Fibroblast of peridontal ligament (primary cell): ENCODE results near the gene PAX5.

Experiments used
- DNase-seq: peaks from one replicate; pipeline ENCODE4 v3.0.0-alpha.2; 2010; ENCODE audit errors: extremely low read depth

The PAX5 gene

DNA sequence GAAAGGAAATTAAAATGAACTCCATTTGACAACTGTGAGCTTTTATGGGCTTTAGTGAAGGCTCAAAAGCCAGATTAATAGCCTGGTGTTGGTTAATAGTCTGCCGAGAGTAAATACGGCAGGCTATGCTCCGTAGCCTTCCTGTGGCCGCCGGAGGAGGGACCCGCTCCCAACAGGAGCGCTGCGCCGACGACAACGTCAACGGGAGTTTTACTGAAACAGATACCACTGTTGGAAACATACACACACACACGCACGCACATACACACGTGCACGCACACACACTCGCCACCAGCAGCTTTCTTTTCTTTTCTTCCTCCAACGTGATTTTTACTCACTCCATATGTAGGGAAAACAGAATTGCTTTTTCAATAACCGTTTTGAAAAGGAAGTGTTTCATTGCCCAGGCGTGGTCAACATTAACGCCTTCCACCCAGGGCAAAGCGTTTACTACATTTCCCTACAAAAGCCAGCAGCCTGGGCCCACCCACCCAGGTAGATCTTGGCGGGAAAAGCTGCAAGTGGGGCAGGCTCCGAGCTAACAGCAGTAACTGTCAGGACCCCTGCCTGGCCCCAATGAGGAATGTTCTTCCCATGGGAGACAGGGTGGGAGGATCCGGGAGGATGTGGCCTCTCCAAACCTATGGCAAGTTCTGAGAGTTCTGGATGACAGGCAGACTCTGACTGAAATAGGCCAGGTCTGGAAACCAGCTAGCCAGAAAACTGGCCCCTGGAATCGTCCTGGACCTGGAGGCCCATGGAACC is 72.3 kb downstream of the PAX5 start:
- no peak for DNase-seq

DNA sequence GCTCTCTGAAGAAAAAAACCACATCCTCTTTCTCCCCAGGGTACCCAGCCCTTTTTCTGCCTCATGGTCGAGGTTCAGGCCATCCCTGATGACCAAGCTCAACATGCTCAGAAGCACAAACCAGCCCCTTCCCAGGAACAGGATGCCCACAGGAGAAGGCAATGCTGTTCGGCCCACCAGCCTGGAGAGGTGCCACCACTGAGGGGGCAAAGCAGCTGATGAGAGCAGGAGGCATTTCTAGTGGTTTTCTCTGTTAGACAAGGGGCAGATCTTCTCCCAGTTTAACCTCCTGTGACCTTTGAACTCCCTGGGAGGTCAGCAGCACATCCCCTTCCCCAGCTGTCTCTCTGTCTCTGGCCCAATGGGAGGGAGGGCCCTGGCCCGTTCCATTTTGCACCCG is 73.0 kb downstream of the PAX5 start:
- DNase-seq = no peak

DNA sequence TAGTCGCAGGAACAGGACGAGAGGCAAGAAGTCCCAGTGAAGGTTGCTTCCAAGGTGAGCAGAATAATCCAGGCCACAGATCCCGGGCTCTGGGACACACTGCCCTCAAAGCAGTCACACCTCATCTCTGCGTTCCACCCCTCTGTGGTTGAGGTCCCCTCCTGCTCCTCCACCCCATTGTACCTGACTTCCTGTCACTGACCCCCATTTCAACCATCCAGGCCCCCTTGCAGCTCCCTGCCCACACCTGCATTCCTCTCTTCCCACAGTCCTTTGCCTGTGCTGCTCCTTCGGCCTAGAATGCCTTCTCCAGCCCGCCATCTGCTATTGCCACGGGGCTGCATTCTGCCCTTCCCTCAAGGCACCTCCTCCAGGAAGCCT is 73.5 kb downstream of the PAX5 start:
- DNase-seq = no peak

DNA sequence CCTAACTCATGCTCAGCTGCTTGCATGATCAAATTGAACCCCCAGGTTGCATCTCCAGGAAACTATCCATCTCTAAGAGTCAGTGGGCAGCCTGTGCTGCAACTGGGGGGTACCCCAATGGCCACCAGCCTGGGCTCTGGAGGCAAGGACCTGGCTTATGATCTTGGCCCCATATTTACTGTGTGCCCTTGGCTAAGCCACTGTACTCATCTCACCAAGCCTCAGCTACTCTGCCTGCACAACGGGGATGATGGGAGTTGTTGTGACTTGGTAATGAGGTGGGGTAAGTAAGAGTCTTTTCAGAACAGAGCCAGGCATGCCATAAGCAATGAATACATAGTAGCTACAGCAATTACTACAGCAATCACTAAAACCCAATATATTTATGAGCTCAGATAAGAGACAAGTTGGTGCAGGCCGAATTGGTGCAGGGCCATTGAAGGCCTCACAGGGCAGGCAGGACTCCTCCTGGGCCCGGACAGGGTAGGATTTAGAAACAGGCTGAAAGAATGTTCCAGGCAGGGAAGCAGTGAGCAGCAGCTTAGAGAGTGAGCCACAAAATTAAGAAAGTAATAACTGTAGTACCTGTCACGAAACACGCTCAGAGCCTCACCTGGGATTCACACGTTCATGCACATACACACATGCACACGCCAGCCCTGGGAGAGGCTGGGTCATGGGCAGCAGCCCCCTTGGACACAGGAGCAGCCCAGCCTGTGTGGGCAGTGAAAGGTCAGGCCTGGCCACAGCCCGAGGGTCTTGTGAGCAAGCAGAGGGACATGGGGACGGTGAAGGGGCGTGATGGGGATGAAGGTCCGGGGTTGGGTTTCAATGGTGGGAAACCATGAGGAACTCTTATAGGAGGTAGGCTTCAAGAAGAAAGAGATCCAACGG is 74.1 kb downstream of the PAX5 start:
- DNase-seq = no peak

DNA sequence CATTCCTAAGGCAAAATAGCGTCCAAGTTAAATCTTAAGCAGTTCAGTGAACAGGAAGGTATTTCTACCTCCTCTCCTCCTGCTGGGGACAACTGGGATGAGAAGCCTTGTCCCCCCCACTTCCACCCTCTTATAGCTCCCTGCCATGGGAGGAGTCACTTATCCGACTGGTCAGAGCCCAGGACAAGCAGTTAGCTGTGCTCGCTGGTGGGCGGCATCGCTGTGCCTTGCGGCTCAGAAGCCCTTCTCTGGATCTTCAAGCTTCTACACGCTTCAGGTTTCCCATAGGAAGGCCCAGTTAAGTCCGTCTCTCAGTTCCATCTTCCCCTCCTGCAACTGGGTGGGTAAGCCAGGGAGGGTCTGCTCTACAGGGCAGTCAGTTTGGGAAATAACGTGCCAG is 77.2 kb downstream of the PAX5 start:
- no peak for DNase-seq

DNA sequence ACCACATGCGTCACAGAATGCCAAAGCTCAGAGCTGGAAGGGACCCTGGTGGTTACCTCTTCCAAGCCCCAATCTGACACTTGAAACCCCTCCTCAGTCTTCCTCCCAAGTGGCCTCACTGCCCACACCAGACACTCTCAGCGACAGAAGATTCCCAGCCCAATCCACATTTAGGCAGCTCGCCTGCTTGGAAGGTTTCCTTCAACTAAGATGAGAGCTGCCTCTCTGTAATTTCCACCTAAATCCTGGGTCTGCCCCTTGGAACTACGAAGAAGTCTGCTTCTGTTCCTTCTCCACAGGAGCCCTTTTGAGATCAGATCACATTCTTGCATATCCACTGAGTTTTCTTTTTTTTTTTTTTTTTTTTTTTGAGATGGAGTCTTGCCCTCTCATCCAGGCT is 83.7 kb downstream of the PAX5 start:
- no peak for DNase-seq

DNA sequence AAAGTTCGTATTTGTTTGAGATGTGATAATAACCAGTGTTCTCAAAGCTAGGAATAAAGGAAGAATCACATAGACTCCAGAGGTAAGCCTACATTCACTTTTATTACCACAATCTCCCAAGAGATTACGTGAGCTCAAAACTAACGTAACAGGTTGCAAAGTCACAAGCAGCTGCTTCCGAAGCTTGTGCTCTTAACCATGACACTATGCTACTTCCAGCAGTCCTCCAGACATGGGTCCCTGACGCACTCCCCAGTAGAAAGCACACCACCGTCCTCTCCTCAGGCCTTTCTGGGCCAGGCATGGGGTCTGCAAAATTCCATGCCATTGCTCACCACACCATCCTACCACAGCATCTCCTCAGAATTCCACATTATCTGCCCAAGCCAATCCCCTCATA is 84.6 kb downstream of the PAX5 start:
- DNase-seq = no peak

DNA sequence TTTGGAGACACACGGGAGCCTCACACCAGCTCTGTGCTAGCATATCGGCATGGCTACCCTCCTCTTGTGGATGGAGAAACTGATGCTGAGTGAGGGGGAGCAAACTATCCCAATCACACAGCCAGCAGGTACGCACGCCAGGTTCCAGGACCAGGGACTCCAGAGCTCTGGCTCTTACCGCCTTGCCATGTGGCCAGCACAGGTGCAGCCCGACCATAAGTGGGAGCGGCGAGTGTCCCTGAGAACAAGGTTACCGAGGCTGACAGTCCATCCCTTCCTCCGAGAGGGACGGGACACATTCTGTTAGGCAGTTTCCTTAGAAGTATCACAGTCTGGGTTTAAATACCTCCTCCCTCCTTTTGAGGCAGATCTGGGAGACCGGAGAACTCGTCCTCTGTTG is 86.0 kb downstream of the PAX5 start:
- no peak for DNase-seq

DNA sequence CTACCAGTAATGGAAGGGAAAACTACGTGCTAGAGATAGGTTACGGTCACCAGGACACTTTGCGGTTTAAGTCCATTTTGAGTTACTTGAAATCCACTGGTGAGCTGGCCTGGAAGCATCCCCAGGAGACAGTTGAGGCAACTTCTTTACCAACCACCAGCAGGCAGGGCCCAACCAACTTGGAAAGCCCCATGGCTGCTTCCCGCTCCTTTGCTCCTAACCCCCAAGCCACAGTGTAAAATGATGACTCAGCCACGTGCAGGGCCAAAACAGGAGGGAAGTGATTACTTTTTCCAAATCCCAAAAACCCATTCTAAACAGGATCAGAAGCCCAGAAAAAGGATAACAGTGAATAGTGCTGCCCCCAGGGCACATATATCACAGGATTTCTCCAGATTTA is 87.4 kb downstream of the PAX5 start:
- peak; percentile 51 for DNase-seq

DNA sequence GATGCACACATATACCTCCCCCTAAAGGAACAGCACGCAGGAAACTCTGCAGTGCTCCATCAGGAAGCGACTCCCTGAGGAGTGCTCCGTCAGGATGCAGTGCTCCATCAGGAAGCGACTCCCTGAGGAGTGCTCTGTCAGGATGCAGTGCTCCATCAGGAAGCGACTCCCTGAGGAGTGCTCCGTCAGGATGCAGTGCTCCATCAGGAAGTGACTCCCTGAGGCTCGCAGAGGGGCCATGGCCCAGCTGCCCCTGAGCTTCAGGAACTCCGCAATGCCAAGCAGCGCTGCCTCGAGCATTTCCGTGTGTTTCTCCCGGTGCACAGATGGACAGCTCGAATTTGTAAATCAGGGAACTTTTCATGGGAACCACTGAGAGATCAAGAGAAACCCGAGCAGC is 88.1 kb downstream of the PAX5 start:
- DNase-seq = no peak

DNA sequence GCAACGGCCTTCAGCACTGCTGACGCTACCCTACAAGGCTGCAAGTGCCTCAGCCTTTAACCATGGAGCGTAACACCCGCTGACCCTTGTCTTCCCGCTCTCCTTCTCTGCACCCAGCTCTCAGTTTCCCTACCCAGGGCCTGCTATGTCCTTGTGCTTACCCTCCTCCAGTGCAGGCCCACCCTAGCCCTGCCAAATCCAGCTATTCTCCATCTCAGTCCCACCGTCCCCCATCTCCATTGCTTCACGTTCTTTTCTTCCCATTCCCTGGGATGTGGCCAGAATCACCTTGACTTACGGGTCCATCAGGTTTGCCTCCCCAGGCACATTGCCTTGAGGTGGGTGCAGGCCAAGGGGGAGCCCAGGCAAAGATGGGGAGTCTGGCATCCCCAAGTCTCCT is 91.2 kb downstream of the PAX5 start:
- DNase-seq = no peak

DNA sequence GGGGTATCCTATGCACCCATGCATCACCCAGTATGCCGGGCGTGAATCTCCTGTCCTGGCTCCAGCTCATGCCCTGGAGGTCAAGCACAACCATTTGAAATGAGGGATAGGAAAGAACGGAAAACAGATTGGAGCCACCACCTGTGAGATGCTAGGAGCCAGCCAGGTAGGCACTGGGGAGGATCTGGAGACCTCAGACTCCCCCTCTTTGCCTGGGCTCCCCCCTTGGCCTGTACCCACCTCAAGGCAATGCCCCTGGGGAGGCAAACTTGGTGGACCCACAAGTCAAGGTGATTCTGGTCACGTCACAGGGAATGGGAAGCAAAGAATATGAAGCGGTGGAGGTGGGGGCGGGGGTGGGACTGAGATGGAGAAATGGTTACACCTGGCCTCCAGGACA is 92.6 kb downstream of the PAX5 start:
- DNase-seq = no peak

DNA sequence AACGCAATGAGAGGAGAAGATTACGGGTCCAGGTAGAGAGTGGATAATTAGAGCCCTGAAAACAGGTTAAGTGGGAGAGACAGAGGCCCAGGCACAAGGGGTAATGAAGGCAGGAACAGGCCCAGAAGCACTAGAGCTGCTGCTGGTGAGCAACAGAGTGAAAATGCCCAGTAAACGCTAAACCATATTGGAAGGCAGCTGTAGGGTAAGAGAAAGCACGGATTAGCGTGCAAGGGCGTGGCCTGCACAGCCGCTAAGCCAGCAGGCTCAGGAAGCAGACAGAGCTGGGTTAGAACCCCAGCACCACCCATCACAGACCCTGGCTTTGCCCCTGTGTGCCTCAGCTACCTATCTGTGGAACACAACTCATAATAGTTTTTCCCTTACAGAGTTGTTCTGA is 93.2 kb downstream of the PAX5 start:
- DNase-seq = no peak

DNA sequence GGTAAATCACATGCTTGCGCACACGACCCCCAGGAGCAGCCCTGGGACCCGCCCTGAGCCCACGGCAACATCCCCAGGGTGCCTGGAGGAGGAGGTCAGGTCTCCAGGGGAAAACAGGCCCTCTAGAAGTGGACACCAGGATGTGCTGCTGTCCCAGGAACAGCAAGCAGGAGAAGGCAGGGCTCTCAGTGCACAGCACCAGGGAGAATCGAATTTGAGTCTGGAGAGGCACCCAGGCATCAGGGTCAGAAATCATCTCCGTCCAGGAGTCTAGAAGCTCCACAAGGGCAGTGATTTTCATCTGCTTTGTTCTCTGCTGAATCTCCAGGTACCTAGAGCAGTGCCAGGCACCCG is 93.6 kb downstream of the PAX5 start:
- no peak for DNase-seq

DNA sequence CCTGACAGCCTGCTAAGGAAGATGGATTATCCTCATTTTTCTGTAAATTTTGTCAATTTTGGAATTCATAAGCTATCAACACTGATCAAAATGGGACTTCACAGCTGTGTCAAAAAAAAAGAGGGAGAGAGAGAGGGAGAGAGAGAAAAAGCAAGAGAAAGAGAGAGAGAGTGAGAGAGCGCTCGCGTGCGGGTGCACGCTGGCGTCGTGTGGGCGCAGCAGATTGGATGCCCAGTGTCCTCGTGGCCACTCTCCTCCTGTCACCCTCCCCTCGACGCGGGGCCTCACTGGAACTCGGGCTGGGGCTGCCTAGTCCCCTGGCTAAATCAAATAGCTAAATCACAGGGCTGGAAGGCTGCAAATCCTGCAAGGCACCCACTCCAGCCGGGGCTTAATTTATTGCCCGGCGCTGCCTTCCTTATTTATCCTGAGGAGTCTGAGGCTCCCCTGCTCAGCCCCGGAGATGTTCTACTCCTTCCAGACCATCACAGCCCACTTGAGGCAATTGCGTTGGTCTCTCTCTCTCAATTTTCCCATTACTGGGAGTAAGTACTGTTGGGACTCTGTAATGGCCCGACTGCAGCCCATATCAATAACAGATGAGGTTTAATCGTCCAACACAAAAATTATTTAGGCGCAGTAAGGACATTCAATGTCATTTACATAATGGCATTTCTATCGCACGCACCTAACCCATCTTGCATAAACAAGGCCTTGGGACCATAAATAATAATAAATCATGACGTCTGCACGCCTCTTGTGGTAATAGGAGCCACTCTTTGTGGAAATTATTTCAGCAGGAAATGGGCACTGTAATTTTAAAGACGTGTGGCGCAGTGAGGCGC is 94.2 kb downstream of the PAX5 start:
- no peak for DNase-seq

DNA sequence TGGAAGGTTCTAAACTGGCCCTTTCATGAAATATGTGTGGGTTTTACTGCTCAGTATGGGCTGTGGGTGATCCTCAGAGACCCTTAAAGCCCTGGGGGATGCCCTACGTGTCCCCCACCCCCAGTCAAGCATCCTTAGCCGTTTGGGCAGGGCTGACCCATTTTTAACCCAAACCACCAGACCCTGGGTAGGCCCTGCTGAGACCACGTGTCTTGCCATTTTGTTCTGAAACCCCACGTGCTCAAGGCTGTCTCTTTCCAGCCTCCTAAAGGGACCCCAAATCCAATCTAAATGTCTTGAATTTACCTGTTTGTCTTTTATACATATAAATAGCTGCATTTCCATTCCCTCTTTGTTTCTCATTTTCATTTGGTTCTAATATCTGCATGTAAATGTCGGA is 94.9 kb downstream of the PAX5 start:
- no peak for DNase-seq

DNA sequence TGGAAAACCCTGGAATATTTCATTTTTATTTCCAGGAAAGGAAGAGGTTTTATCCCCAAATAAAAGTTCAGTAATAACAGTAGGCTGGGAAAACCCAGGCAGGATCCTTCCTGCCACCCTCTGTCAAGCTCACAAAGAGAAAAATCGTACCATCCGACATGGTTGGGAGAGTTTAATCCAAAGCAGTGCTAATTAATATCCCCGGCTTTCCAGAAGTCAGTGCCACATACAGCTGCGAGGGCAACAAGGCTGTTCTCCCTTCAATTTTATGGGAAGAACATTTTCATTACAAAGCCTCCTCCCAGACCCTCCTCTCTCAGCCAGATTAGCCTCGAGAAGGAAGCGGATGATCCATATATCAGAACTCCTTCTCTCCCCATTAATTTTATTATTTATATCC is 95.5 kb downstream of the PAX5 start:
- DNase-seq = no peak

DNA sequence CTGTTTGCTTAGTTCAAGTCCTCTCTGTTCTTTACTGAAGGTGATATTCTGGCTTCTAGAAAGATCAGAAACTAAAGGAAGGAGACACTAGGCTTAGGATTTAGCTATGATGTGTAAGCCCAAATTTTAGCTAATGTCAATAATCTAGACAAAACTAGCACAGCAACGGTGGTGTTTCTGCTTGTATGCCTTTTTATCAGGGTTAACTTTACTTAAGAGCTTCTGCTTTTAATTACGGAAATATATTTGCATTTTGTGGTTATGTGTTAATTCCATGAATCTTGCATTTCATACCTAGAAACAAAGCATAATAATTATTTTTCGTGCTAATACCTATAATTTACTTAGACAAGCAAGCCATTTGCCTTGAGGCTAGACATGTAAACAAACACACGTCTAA is 96.1 kb downstream of the PAX5 start:
- DNase-seq = no peak

DNA sequence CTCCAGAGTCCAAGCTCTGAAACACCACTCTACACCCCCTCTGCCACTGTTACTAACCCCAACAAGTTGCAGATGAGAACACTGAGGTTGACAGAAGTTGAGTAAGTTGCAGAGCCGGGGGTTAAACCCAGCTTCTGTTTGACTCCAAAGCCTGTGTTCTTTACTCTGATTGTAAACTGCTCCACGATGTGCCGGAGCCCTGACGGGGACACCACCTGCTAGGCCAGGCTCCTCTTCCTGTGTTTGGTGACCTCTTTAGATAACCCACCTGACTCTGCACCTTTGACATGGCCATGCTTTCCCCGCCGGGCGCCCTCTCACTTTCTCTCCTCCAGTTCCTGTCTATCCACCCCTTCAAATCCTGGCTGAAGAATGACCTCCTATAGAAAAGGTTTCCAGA is 96.7 kb downstream of the PAX5 start:
- no peak for DNase-seq

DNA sequence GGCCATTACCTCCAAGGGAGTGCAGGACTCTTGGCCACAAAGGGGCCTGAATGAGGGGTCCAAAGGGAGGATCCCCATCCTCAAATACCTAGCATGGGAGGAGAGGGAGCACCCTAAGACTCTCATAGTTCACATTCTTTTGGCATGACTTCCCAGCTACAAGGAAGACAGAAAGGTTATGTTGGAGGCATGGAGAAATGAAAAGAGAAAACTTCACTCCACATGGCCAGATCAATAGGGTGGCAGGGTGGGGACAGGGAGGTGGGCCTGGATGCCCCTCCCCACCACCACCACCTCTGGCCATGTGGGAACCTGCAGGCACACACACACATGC is 97.6 kb downstream of the PAX5 start:
- no peak for DNase-seq

DNA sequence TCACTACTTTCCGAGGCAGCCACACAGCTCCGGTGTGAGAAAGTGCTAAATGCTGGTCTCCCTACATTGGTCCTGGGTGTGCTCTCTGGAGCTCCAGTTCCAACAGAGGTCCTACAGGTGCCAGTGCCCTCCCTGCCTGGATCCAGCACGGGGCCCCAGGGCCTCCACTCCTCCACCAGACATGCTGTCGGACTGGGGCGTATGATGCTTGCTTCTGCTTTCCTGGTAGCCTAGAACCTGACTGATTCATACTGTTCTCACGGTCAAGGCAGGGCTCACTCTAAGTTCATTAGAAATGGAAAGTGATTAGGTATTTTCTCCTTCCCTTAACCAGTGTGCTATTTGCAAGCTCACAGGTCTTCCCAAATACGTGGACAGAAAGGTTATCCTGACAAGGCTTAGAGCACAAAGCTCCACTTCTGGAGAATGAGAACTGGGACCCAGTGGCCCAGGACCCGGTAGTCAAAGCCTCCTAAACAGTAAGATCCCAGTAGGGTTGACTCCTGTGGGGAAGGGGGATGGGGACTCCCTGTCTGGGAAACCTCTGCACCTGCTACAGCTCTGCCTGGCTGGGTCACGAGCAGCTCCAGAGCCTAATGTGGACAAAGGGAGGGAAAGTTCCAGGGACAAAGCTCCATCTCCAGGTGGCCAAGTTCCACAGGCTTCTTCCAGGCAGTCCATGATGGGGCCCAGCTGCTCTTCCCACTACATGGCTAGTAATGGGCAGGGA is 98.1 kb downstream of the PAX5 start:
- DNase-seq = no peak

DNA sequence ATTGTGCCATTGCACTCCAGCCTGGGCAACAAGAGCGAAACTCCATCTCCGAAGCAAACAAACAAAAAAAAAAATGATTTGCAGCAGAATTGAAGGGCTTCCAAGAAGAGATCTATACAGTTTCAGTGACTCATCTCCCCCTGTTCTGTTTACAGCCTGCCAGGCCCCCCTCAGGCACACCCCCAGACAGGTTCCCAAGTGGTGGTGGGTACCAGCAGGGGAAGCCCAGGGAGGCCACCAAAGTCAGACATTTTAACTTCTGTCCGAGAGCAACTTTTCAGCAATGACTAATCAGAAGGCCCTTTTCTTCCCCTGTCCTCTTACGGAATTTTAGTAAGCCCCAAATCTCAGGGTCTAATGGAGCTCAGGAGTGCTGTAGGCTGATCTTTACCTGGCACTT is 98.7 kb downstream of the PAX5 start:
- DNase-seq = no peak
